LHCN-M2 (cell line): Measurements from ENCODE around the gene A1BG. TPM values are rescaled to one million over a fixed set of nuclear protein-coding genes. Genes with fewer than 3 reads are reported as not detected.

Source experiments
- DNase-seq: peaks from one replicate; pipeline ENCODE4 v3.0.0-alpha.2; 2012; ENCODE audit warnings: low read depth
- total RNA-seq: library from RNA; depleted of rRNA; stranded (reverse); fragments of >200 nt; gene quantifications from 2 replicates; pipeline ENCODE4 v1.2.3, GENCODE V29; 2014; rRNA removed

A1BG gene
- total RNA-seq, 1 experiment from 2014 or later: 27.7 TPM

GRCh38 chr19:58300620-58301019 lies 52.7 kb downstream of the A1BG start:
- DNase-seq: no peak

DNA sequence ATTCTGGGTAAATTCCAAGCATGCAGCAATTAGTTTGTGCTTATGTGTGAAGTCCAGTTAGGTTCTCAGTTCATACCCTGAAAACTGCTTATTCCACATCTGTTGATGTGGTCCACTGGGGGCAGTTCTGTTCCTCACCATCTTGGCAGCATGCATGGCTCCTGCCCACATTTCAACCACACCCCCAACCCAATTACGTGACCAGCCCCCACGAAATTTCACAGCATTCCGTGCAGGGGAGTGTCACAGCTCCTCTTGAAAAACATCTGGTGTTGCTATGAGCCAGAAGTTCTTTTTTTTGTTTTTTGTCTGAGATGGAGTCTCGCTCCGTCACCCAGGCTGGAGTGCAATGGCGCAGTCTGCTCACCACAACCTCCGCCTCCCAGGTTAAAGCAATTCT lies 57.2 kb downstream of the A1BG start:
- no peak for DNase-seq

Other genes with a start within 250 kb of the A1BG start
- gene ZNF329, start 202.7 kb downstream of the A1BG start, total RNA-seq: 10.5 and 11.8 TPM in 2 replicates
- gene ZNF274, start 170.4 kb downstream of the A1BG start, total RNA-seq: 12.2 and 12.7 TPM in 2 replicates
- gene ZNF544, start 124.6 kb downstream of the A1BG start, total RNA-seq: 43.8 and 49.2 TPM in 2 replicates
- gene ZNF8, start 74.5 kb downstream of the A1BG start, total RNA-seq: 4.5 and 6.2 TPM in 2 replicates
- gene ERVK3-1, start 48.1 kb downstream of the A1BG start, total RNA-seq: 52.8 and 59.9 TPM in 2 replicates
- 2.6 and 3.5 TPM in 2 replicates for gene ZSCAN22, start 26.5 kb downstream of the A1BG start, total RNA-seq
- gene ZNF497, start 9.3 kb upstream of the A1BG start, total RNA-seq: 1.1 TPM in 2 replicates
- gene ZNF837, start 27.5 kb upstream of the A1BG start, total RNA-seq: 4.6 and 6.0 TPM in 2 replicates
- 1,719 and 2,296 TPM in 2 replicates for gene RPS5, start 33.8 kb upstream of the A1BG start, total RNA-seq
- 0.29 TPM in 1 of 2 replicates, not detected in the other for gene RNF225, start 42.2 kb upstream of the A1BG start, total RNA-seq
- 16.5 and 18.8 TPM in 2 replicates for gene ZNF584, start 55.2 kb upstream of the A1BG start, total RNA-seq
- 5.3 and 5.7 TPM in 2 replicates for gene ZNF132, start 86.7 kb upstream of the A1BG start, total RNA-seq
- gene ZNF324B, start 98.1 kb upstream of the A1BG start, total RNA-seq: 7.8 and 8.6 TPM in 2 replicates
- gene ZNF324, start 113.6 kb upstream of the A1BG start, total RNA-seq: 14.9 and 15.5 TPM in 2 replicates
- 17.1 and 19.6 TPM in 2 replicates for gene ZNF446, start 122.9 kb upstream of the A1BG start, total RNA-seq
- gene SLC27A5, start 158.5 kb upstream of the A1BG start, total RNA-seq: 2.7 and 9.9 TPM in 2 replicates
- 9.2 and 10.1 TPM in 2 replicates for gene ZBTB45, start 166.3 kb upstream of the A1BG start, total RNA-seq
- gene TRIM28, start 190.6 kb upstream of the A1BG start, total RNA-seq: 413 and 418 TPM in 2 replicates
- gene CHMP2A, start 201.6 kb upstream of the A1BG start, total RNA-seq: 84.8 and 125 TPM in 2 replicates
- 66.9 and 73.9 TPM in 2 replicates for gene UBE2M, start 205.1 kb upstream of the A1BG start, total RNA-seq
- gene MZF1, start 219.8 kb upstream of the A1BG start, total RNA-seq: 13.1 and 16.5 TPM in 2 replicates